ENCODE results near the gene CHRNB2. TPM values are rescaled to one million over a fixed set of nuclear protein-coding genes. Genes with fewer than 3 reads are reported as not detected.

CHRNB2 gene
- total RNA-seq, 1 experiment from 2014 or later: 1.8 TPM

DNA sequence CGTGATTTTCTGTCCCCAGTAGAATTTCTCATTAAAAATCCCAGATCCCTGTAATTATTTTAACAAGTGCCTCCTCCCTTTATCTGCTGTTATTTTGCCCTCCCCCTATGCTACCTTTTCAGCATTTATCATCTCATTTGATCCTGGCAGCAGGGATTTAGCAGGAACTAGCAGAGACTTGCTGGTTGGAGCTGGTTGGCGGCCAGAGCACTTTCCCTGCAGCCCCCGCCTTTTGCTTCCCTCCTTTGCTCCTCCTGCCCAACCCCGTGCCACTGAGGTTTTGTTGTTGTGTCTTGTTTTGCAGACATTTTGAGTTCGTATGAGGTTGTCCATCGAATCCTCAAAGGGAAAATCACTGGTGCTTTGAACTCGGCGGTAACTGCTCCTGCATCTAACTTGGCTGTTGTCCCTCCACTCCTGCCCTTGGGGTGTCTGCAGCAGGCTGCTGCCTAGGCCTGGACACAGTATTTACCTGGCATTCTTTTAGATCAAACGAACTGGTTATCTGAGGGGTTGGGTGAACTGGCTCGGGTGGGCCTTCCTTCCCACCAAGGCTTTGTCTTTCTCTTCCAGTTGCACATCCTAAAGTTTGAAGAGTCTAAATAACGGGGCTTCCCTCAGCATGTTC is 20.4 kb upstream of the CHRNB2 start:
- no peak overlapping the region for H2BK5ac ChIP-seq (ENCODE audit: insufficient read length, low read length)
- H3K79me1 ChIP-seq (ENCODE audit: insufficient read depth, low read depth, low read length, poor library complexity, severe bottlenecking): no peaks in the 10 kb centered on the region
- no peaks in the 10 kb centered on the region for H3K4me1 ChIP-seq (ENCODE audit: insufficient read depth, low read length)
- DNase-seq: no peak
- H3K23ac ChIP-seq (ENCODE audit: insufficient read length, low read depth, low read length): no peak overlapping the region
- no peak overlapping the region for H2BK20ac ChIP-seq (ENCODE audit: low read depth, low read length, poor library complexity, severe bottlenecking)
- no peak overlapping the region for H3K9ac ChIP-seq (ENCODE audit: extremely low read depth, insufficient read length, low read length)
- no peaks in the 10 kb centered on the region for H3K9me3 ChIP-seq (ENCODE audit: control insufficient read depth, low read depth, low read length)
- H4K91ac ChIP-seq (ENCODE audit: insufficient read length, low read depth, low read length): no peak overlapping the region
- H2AFZ ChIP-seq (ENCODE audit: low read length): no peak overlapping the region
- no peaks in the 10 kb centered on the region for H3K79me2 ChIP-seq (ENCODE audit: insufficient read depth, low read length)
- H4K8ac ChIP-seq (replicated peaks; ENCODE audit: insufficient read length, low read depth, low read length): no peak overlapping the region
- no peak overlapping the region for H3K14ac ChIP-seq (ENCODE audit: insufficient read depth, low read length)
- no CpG with 5 or more reads among the region's 11 CpGs for WGBS (ENCODE audit: extremely low coverage, insufficient read length, low lambda C conversion rate)
- no peak overlapping the region for H2BK15ac ChIP-seq (ENCODE audit: low read depth, low read length)
- TF ChIP-seq, protein P1, sequence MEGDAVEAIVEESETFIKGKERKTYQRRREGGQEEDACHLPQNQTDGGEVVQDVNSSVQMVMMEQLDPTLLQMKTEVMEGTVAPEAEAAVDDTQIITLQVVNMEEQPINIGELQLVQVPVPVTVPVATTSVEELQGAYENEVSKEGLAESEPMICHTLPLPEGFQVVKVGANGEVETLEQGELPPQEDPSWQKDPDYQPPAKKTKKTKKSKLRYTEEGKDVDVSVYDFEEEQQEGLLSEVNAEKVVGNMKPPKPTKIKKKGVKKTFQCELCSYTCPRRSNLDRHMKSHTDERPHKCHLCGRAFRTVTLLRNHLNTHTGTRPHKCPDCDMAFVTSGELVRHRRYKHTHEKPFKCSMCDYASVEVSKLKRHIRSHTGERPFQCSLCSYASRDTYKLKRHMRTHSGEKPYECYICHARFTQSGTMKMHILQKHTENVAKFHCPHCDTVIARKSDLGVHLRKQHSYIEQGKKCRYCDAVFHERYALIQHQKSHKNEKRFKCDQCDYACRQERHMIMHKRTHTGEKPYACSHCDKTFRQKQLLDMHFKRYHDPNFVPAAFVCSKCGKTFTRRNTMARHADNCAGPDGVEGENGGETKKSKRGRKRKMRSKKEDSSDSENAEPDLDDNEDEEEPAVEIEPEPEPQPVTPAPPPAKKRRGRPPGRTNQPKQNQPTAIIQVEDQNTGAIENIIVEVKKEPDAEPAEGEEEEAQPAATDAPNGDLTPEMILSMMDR (conservative IDR thresholded peaks at IDR 0.05): no peak
- no peak overlapping the region for H3T11ph ChIP-seq (ENCODE audit: low read length)
- peaks cover 2 to 3% of the 10 kb centered on the region in 2 experiments for H3K4me1 Mint-ChIP-seq
- H2BK120ac ChIP-seq (ENCODE audit: low read depth, low read length, poor library complexity, severe bottlenecking): no peak overlapping the region
- no peaks in the 10 kb centered on the region for H3K27me3 ChIP-seq (ENCODE audit: insufficient read depth, low read length)
- H3K27me3 Mint-ChIP-seq (ENCODE audit: low read depth): no peaks in the 10 kb centered on the region
- H3K23me2 ChIP-seq (ENCODE audit: insufficient read length, low read depth, low read length, poor library complexity, severe bottlenecking): no peaks in the 10 kb centered on the region
- no peak overlapping the region for H3K27ac ChIP-seq (ENCODE audit: insufficient read length, low read depth, low read length)
- H2BK12ac ChIP-seq (ENCODE audit: insufficient read length, low read depth, low read length): no peak overlapping the region
- H3K4me3 Mint-ChIP-seq: no peak overlapping the region; a peak in 1 of 5 replicates
- H3K27ac Mint-ChIP-seq: peak overlapping the region in 1 of 3 experiments; percentile 55; a peak in 2 of 7 replicates
- no peak overlapping the region for H2AK5ac ChIP-seq (ENCODE audit: insufficient read length, low read length)
- H4K20me1 ChIP-seq (ENCODE audit: control insufficient read depth, insufficient read depth, insufficient read length): no peaks in the 10 kb centered on the region
- no peak overlapping the region for H3K4ac ChIP-seq (ENCODE audit: low read depth, low read length)
- H3K36me3 Mint-ChIP-seq (ENCODE audit: insufficient read depth in 1 of 3, low read depth in 3 of 3): peaks cover 28 to 39% (median 32%) of the 10 kb centered on the region in 3 experiments
- no peak overlapping the region for H3K56ac ChIP-seq (ENCODE audit: insufficient read length, low read depth, low read length)
- no peak overlapping the region for H4K5ac ChIP-seq (ENCODE audit: insufficient read length, low read depth, low read length)
- H3K18ac ChIP-seq (ENCODE audit: insufficient read length, low read depth, low read length): no peak overlapping the region
- H3K4me2 ChIP-seq (ENCODE audit: insufficient read depth, insufficient read length, low read length): no peak overlapping the region
- H3K9me3 Mint-ChIP-seq: no peaks in the 10 kb centered on the region
